Adipocyte (in vitro differentiated cells): Measurements from ENCODE around the gene ADAMTSL4.

Experiments used
- DNase-seq: peaks from one replicate; pipeline ENCODE4 v3.0.0-alpha.2; 2015; ENCODE audit warnings: low read depth
- H3K27me3 ChIP-seq: replicated peaks from 2 replicates; pipeline ENCODE4 v1.7.0; 2013; ENCODE audit warnings: mild to moderate bottlenecking, low read length, moderate library complexity; ENCODE audit not compliant: control insufficient read depth, insufficient read depth
- H3K36me3 ChIP-seq: 2 replicates; pipeline ENCODE4 v1.7.0; 2013; ENCODE audit warnings: low read length, mild to moderate bottlenecking, moderate library complexity; ENCODE audit not compliant: control insufficient read depth, insufficient read depth, severe bottlenecking
- H3K4me1 ChIP-seq: 2 replicates; pipeline ENCODE4 v1.7.0; 2013; ENCODE audit warnings: mild to moderate bottlenecking, low read length, moderate library complexity; ENCODE audit not compliant: control insufficient read depth, insufficient read depth
- H3K4me3 ChIP-seq: 2 replicates; pipeline ENCODE4 v1.7.0; 2013; ENCODE audit warnings: mild to moderate bottlenecking, low read length, moderate library complexity
- H3K9ac ChIP-seq: 2 replicates; pipeline ENCODE4 v1.7.0; 2013; ENCODE audit warnings: mild to moderate bottlenecking, low read length, moderate library complexity
- H3K9me3 ChIP-seq: 2 replicates; pipeline ENCODE4 v1.7.0; 2013; ENCODE audit warnings: mild to moderate bottlenecking, low read length, moderate library complexity; ENCODE audit not compliant: control insufficient read depth

Gene ADAMTSL4

DNA sequence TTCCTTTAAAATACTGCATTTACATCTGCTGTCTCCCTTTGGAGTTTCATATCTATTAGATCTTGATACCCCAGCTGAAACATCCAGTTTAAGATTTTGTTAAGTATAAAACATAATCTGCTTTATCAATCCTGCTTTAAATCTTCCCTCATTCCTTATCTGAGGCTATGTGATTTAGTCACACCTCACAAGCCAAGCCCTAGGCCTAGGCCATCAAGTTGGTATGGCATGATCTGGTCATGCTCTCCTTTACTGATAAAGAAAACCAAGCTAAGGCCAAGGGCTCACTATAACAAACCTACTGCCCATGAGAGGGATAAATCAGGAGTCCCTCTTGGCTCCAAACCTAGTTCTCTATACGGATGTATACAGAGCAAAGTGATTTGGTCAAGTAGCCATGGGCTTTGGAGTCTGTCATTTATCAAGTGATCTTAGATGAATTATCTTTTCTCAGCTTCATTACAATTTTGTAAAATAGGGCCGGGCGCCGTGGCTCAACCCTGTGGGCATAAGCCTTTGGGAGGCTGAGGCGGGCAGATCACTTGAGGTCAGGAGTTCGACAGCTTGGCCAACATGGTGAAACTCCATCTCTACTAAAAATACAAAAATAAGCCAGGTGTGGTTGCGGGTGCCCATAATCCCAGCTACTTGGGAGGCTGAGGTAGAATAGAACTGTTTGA is 57.4 kb downstream of the ADAMTSL4 start:
- no peaks in the 10 kb centered on the region for H3K9me3 ChIP-seq
- H3K4me3 ChIP-seq: no peak overlapping the region
- no peak for DNase-seq
- no peaks in the 10 kb centered on the region for H3K36me3 ChIP-seq
- no peaks in the 10 kb centered on the region for H3K27me3 ChIP-seq
- no peak overlapping the region for H3K9ac ChIP-seq
- H3K4me1 ChIP-seq: peaks cover 32% of the 10 kb centered on the region

DNA sequence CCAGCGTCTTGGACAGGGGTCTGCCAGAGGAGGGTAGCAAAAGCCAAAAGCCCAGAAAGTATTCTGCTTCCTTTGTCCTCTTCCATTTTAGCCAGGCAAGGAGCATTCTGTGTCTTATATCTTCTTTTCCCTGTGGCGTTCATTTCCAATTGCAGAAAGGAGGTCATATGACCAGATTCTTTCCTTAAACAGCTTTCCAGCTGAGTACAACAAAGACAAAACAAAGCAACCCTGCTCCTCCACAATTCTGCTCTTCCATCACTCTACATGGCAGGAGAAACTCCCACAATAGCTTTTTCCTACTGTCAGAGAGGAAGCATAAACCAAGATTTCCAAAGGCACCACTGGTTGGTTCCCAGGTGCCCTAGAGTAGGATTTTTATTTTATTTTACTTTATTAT is 60.5 kb downstream of the ADAMTSL4 start:
- Histone ChIP-seq H3K36me3 (no peaks in the 10 kb centered on the region), H3K9me3 (no peaks in the 10 kb centered on the region), H3K9ac (peak overlapping the region; percentile 54), H3K4me3 (no peak overlapping the region), H3K27me3 (no peaks in the 10 kb centered on the region), H3K4me1 (peaks cover 46% of the 10 kb centered on the region)
- DNase-seq: peak; percentile 37
